ENCODE measurements around the gene GNB1.

DNA sequence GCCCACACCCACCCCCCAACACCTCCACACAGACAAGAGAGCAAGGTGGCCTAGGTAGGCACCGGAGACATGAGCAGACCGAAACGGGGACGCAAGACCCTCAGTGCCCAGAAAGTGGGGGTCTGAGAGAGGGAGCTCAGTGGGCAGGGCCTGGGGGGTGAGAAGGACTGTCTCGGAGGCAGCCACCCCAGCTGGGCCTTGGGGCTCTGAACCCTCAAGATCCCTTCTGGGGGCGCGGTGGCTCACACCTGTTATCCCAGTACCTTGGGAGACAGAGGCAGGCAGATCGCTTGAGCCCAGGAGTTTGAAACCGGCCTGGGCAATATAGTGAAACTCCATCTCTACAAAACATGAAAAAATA lies 9.1 kb upstream of the GNB1 start:
- TF ChIP-seq, protein P1, sequence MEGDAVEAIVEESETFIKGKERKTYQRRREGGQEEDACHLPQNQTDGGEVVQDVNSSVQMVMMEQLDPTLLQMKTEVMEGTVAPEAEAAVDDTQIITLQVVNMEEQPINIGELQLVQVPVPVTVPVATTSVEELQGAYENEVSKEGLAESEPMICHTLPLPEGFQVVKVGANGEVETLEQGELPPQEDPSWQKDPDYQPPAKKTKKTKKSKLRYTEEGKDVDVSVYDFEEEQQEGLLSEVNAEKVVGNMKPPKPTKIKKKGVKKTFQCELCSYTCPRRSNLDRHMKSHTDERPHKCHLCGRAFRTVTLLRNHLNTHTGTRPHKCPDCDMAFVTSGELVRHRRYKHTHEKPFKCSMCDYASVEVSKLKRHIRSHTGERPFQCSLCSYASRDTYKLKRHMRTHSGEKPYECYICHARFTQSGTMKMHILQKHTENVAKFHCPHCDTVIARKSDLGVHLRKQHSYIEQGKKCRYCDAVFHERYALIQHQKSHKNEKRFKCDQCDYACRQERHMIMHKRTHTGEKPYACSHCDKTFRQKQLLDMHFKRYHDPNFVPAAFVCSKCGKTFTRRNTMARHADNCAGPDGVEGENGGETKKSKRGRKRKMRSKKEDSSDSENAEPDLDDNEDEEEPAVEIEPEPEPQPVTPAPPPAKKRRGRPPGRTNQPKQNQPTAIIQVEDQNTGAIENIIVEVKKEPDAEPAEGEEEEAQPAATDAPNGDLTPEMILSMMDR (IDR thresholded peaks at IDR 0.05) = no peak
- TF ChIP-seq POLR2A (IDR thresholded peaks at IDR 0.05) = no peak
